Fibroblast of lung (primary cell): Measurements from ENCODE around the gene TF.

Experiments used
- EZH2 ChIP-seq: IDR thresholded peaks from 2 replicates; pipeline ENCODE4 v1.5.1; 2012; ENCODE audit warnings: low read length, control low read depth, mild to moderate bottlenecking; ENCODE audit errors: missing control alignments
- TF ChIP-seq, protein P1 (sequence below), 2 donors: IDR thresholded peaks in 1 of 2; conservative IDR thresholded peaks in 1 of 2; 1 replicate in 1 of 2; 2 replicates in 1 of 2; pipeline ENCODE4 v1.5.1; 2011 to 2012; ENCODE audit warnings: low read length in 2 of 2, control low read depth in 1 of 2, inconsistent platforms in 1 of 2, low read depth in 1 of 2, mild to moderate bottlenecking in 1 of 2

DNA sequence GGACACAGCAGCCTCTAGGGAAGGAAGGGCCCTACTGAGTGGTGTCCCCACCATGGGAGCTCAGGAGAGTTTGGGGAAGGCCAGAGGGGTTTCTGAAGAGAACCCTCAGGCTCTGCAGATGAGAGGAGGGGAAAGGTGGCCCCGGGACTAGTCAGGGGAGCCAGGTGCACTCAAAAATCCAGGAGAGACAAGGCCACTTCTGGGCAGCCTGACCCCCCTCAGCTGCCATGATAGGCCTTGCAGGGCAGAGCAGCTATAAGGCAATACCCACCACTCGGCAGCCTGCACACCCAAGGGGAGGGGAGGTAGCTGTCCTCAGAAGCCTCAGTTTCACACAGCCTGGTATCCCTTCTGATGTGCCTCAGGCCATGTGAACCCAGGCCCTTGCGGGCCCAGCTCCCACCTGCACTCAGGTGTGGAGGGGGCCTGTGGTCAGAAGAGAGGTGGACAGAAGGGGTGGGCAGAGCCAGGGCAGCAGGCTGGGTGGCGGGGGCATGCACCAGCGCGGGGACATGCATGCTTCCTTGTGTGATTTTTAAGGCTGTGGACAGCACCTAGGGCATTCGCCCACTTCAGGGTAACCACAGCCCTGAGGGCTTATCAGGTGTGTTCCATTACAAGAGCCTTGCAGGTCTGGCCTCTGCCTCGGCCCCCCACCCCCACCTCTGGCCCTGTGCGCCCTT is 94.0 kb downstream of the TF start:
- TF ChIP-seq, protein P1, sequence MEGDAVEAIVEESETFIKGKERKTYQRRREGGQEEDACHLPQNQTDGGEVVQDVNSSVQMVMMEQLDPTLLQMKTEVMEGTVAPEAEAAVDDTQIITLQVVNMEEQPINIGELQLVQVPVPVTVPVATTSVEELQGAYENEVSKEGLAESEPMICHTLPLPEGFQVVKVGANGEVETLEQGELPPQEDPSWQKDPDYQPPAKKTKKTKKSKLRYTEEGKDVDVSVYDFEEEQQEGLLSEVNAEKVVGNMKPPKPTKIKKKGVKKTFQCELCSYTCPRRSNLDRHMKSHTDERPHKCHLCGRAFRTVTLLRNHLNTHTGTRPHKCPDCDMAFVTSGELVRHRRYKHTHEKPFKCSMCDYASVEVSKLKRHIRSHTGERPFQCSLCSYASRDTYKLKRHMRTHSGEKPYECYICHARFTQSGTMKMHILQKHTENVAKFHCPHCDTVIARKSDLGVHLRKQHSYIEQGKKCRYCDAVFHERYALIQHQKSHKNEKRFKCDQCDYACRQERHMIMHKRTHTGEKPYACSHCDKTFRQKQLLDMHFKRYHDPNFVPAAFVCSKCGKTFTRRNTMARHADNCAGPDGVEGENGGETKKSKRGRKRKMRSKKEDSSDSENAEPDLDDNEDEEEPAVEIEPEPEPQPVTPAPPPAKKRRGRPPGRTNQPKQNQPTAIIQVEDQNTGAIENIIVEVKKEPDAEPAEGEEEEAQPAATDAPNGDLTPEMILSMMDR (conservative IDR thresholded peaks at IDR 0.05 in 1 of 2, IDR thresholded peaks at IDR 0.05 in 1 of 2; ENCODE audit: low read depth in 1 of 2, low read length in 2 of 2), result no peak
- no peak for TF ChIP-seq EZH2
